Loucy (cell line): ENCODE measurements around the gene CADM2.

Source experiments
- H2AFZ ChIP-seq: fragments of 200-600 bp; sonication (generic); 2 replicates; pipeline ENCODE4 v1.6.0; 2016; ENCODE audit warnings: antibody characterized with exemption, mild to moderate bottlenecking, low read length, moderate library complexity
- H3F3A ChIP-seq: fragments of 200-600 bp; 2 replicates; pipeline ENCODE4 v1.6.0; 2016; ENCODE audit warnings: antibody characterized with exemption, low read depth, mild to moderate bottlenecking
- H3K27me3 ChIP-seq: fragments of 200-600 bp; sonication (generic); 2 replicates; pipeline ENCODE4 v1.6.1; 2014; ENCODE audit warnings: low read length, mild to moderate bottlenecking; ENCODE audit not compliant: insufficient read depth, poor library complexity, severe bottlenecking
- H3K36me3 ChIP-seq: fragments of 200-600 bp; sonication (generic); 2 replicates; pipeline ENCODE4 v1.6.1; 2016; ENCODE audit warnings: low read length; ENCODE audit not compliant: insufficient read depth
- H3K4me1 ChIP-seq: fragments of 200-600 bp; sonication (generic); 2 replicates; pipeline ENCODE4 v1.5.1; 2014; ENCODE audit warnings: low read length, mild to moderate bottlenecking; ENCODE audit not compliant: insufficient read depth, poor library complexity, severe bottlenecking
- H3K4me2 ChIP-seq: fragments of 200-600 bp; sonication (generic); 2 replicates; pipeline ENCODE4 v1.6.0; 2014; ENCODE audit warnings: antibody characterized with exemption, low read length, low read depth, mild to moderate bottlenecking; ENCODE audit not compliant: poor library complexity, severe bottlenecking
- H3K4me3 ChIP-seq: fragments of 200-600 bp; sonication (generic); 2 replicates; pipeline ENCODE4 v1.5.1; 2014; ENCODE audit warnings: low read length, mild to moderate bottlenecking, mixed read lengths; ENCODE audit not compliant: poor library complexity, severe bottlenecking
- H3K79me2 ChIP-seq: fragments of 200-600 bp; sonication (generic); 2 replicates; pipeline ENCODE4 v1.6.1; 2014; ENCODE audit warnings: low read length; ENCODE audit not compliant: insufficient read depth
- H3K9ac ChIP-seq: fragments of 200-600 bp; sonication (generic); 2 replicates; pipeline ENCODE4 v1.6.0; 2014; ENCODE audit warnings: mild to moderate bottlenecking, low read depth, low read length, moderate library complexity; ENCODE audit not compliant: poor library complexity, severe bottlenecking
- H3K9me2 ChIP-seq: fragments of 200-600 bp; sonication (generic); replicated peaks from 2 replicates; pipeline ENCODE4 v1.6.1; 2016; ENCODE audit warnings: low read depth, low read length, mixed read lengths
- H3K9me3 ChIP-seq: fragments of 200-600 bp; sonication (generic); 2 replicates; pipeline ENCODE4 v1.6.1; 2014; ENCODE audit warnings: mild to moderate bottlenecking, antibody characterized with exemption, low read length, low read depth; ENCODE audit not compliant: insufficient read depth
- H4K20me1 ChIP-seq: fragments of 200-600 bp; sonication (generic); 2 replicates; pipeline ENCODE4 v1.6.0; 2014; ENCODE audit warnings: antibody characterized with exemption, low read length, mild to moderate bottlenecking; ENCODE audit not compliant: insufficient read depth, poor library complexity, severe bottlenecking
- EZH2phosphoT487 ChIP-seq: fragments of 200-600 bp; IDR thresholded peaks from 2 replicates; pipeline ENCODE4 v1.6.1; 2018; ENCODE audit warnings: antibody characterized with exemption, mild to moderate bottlenecking, moderate library complexity, borderline replicate concordance
- TF ChIP-seq, protein P1 (sequence below): fragments of 200-600 bp; sonication (generic); conservative IDR thresholded peaks from 2 replicates; pipeline ENCODE4 v1.5.1; 2014; ENCODE audit warnings: mild to moderate bottlenecking, antibody characterized with exemption, low read length

Gene CADM2

DNA sequence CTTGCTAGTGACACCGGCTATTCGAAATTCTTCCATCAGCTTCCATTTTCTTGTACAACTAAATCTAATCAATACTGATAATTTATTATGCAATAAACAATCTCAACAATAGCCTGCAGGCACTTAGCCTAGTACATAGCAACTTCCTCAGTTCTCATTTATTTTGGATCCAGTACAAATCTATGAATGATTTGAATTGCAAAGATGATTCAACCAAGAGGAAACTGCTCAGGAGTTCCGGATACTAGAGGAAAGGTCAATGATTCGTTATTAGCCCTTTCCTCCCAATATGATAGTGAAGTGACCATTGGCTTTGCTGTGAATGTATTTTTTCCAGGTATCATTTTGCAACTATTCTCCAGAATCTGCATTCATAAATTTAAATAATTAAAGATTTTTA, 827.0 kb downstream of the CADM2 start:
- Histone ChIP-seq H3F3A (no peaks in the 10 kb centered on the region), H3K4me2 (no peak overlapping the region), H3K79me2 (no peaks in the 10 kb centered on the region), H3K9me2 (no peaks in the 10 kb centered on the region), H3K9ac (no peak overlapping the region), H3K4me3 (no peak overlapping the region), H3K27me3 (no peaks in the 10 kb centered on the region), H2AFZ (no peak overlapping the region), H3K36me3 (no peaks in the 10 kb centered on the region), H3K4me1 (no peaks in the 10 kb centered on the region), H4K20me1 (no peaks in the 10 kb centered on the region), H3K9me3 (no peaks in the 10 kb centered on the region)
- TF ChIP-seq EZH2phosphoT487 = no peak
- TF ChIP-seq, protein P1, sequence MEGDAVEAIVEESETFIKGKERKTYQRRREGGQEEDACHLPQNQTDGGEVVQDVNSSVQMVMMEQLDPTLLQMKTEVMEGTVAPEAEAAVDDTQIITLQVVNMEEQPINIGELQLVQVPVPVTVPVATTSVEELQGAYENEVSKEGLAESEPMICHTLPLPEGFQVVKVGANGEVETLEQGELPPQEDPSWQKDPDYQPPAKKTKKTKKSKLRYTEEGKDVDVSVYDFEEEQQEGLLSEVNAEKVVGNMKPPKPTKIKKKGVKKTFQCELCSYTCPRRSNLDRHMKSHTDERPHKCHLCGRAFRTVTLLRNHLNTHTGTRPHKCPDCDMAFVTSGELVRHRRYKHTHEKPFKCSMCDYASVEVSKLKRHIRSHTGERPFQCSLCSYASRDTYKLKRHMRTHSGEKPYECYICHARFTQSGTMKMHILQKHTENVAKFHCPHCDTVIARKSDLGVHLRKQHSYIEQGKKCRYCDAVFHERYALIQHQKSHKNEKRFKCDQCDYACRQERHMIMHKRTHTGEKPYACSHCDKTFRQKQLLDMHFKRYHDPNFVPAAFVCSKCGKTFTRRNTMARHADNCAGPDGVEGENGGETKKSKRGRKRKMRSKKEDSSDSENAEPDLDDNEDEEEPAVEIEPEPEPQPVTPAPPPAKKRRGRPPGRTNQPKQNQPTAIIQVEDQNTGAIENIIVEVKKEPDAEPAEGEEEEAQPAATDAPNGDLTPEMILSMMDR = no peak

DNA sequence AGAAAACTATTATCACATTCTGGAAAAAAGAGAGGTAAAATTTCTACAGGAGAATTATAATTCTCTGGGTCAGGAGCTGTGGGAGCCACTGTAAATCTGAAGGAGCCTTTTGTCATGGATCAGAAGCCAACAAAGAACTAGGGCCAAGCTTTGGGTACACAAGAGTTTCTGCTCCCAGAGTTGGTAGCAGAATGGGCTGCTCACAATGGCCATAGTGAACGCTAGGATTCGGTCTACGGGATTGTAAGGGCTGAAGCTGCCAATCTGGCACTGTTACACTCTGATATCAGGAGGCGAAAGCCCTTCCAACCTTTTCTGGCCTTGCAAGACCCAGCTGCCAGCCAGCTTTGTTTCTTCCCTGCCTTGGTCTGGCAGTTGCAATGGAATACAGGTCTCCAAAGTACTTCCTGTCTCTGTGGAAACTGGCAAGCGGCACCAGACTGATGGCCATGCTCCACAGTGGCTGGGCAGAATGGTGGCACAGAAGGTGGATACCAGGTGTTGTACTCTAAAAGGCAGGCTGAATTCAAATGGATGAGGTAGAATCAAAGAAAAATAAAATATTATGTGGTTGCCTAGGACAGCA, 831.7 kb downstream of the CADM2 start:
- Histone ChIP-seq H3K36me3 (no peaks in the 10 kb centered on the region), H3K4me3 (no peak overlapping the region), H3K27me3 (no peaks in the 10 kb centered on the region), H4K20me1 (no peaks in the 10 kb centered on the region), H3K79me2 (no peaks in the 10 kb centered on the region), H3K4me1 (no peaks in the 10 kb centered on the region), H3K9me3 (no peaks in the 10 kb centered on the region), H3F3A (no peaks in the 10 kb centered on the region), H3K9me2 (no peaks in the 10 kb centered on the region), H2AFZ (no peak overlapping the region), H3K9ac (no peak overlapping the region), H3K4me2 (no peak overlapping the region)
- TF ChIP-seq EZH2phosphoT487 = no peak
- TF ChIP-seq, protein P1 = no peak

DNA sequence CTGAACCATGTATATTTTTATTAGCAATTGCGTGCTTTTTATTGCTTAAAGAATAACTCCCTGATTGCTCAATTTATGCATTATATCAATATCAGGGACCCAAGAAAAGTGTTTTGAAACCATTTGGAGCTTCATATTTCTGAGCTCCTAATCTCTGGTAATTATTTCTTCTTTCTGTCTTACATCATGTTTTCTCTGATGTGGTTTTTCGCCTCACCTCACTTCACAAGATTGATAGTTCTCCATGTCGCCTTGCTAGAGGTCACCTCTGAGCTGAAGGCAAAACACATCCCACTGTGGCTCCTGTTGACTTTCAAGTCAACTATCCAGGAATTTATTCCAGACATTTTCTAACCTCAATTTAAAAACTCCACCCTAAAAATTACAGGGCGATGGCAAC, 837.4 kb downstream of the CADM2 start:
- Histone ChIP-seq H3K36me3 (no peaks in the 10 kb centered on the region), H3K27me3 (no peaks in the 10 kb centered on the region), H3K9ac (no peak overlapping the region), H3K9me2 (no peaks in the 10 kb centered on the region), H3K4me2 (no peak overlapping the region), H3F3A (no peaks in the 10 kb centered on the region), H3K9me3 (no peaks in the 10 kb centered on the region), H3K4me1 (no peaks in the 10 kb centered on the region), H3K4me3 (no peak overlapping the region), H2AFZ (no peak overlapping the region), H4K20me1 (no peaks in the 10 kb centered on the region), H3K79me2 (no peaks in the 10 kb centered on the region)
- no peak for TF ChIP-seq EZH2phosphoT487
- TF ChIP-seq, protein P1 = no peak
